Psoas muscle (tissue), 8 donors: ENCODE measurements around the gene F12. TPM values are rescaled to one million over a fixed set of nuclear protein-coding genes. Genes with fewer than 3 reads are reported as not detected.
A peak's percentile ranks its signal among the peaks of the same experiment; 100 is the strongest.
"Not testable (repeated sequence)": the region's sequence is repeated elsewhere in the genome, so short reads cannot be mapped to it uniquely, and the experiment has no call there.

Experiments used
- ATAC-seq, 4 donors: fragments of 200-7000 bp; cut with Tn5 transposase; one replicate each; pipeline ENCODE4 v1.9.1; 2020; ENCODE audit warnings: moderate library complexity in 3 of 4, mild to moderate bottlenecking in 2 of 4
- DNase-seq, 2 donors: peaks; one replicate each; pipeline ENCODE4 v3.0.0-alpha.2; 2020
- H3K27ac ChIP-seq: fragments of 200-600 bp; one replicate; pipeline ENCODE4 v1.8.0; 2022
- H3K27me3 ChIP-seq, 3 donors: fragments of 200-600 bp in 1 of 3; one replicate each; pipeline versions ENCODE4 v1.6.1 to v1.8.0; 2013 to 2022; ENCODE audit warnings: low read length in 2 of 3, mild to moderate bottlenecking in 2 of 3, moderate library complexity in 1 of 3; ENCODE audit not compliant: insufficient read depth in 3 of 3
- H3K36me3 ChIP-seq, 2 donors: fragments of 200-600 bp in 1 of 2; one replicate each; pipeline versions ENCODE4 v1.6.1 to v1.8.0; 2013 to 2022; ENCODE audit warnings: low read depth in 1 of 2, mild to moderate bottlenecking in 1 of 2, moderate library complexity in 1 of 2; ENCODE audit not compliant: insufficient read depth in 1 of 2
- H3K4me1 ChIP-seq: fragments of 200-600 bp; one replicate; pipeline ENCODE4 v1.8.0; 2022
- H3K4me3 ChIP-seq: fragments of 200-600 bp; one replicate; pipeline ENCODE4 v1.8.0; 2022; ENCODE audit warnings: mild to moderate bottlenecking
- H3K9me3 ChIP-seq: fragments of 200-600 bp; one replicate; pipeline ENCODE4 v1.8.0; 2022
- WGBS, 3 donors: extraction: QIAGEN DNeasy Blood & Tissue Kit; methylation state at CpG; one replicate each; pipeline versions ENCODE4 v1.1.6 to v1.1.7; 2013; 5-methylcytosine and 5-hydroxymethylcytosine counted together
- intact Hi-C, 2 donors: fragments of 100-400 bp; cut with DNase I; formaldehyde crosslinking; loops; one replicate each; pipeline versions ENCODE4 v1.11.0 to v1.14.2; 2022
- polyA plus RNA-seq, 3 donors: library from polyadenylated mRNA; stranded (reverse); fragments of 200-250 nt; gene quantifications; one replicate each; pipeline ENCODE4 v1.2.3, GENCODE V29; 2013
- total RNA-seq, 4 donors: library from RNA; stranded (reverse); fragmentation: NEBNext Ultra II Directional in 2 of 4; extraction: Animal tissue kit (Norgen Biotek cat#: 25700) in 2 of 4; gene quantifications; one replicate each; pipeline versions ENCODE4 v1.2.1 to v1.2.4, GENCODE V29; 2021 to 2023
- TF ChIP-seq, protein P1 (sequence below): fragments of 200-600 bp; IDR thresholded peaks from one replicate; pipeline ENCODE4 v1.8.0; 2022; ENCODE audit warnings: antibody characterized with exemption
- donor health status: healthy with polysubstance abuse.
- donor health status: DM: no; HTN: no; CAD: no; lungs with moderate emphysema.
- donor health status: Bipolar disorder and iron deficiency.
- donor health status: healthy.
- donor health status: DM: yes; HTN: yes; CAD: no.
- donor health status: DM: no; HTN: no; CAD: no.
- donor health status: DM: no; HTN: no; CAD: no.
- donor health status: DM: yes; HTN: yes; CAD: no.

Gene F12
- total and polyA plus RNA-seq, 7 donors: 0.06 to 0.81 (median 0.24) TPM; not detected in 3

- DNase-seq (no peak), ATAC-seq (peak in 2 of 4 donors; percentile 2 to 18)
- intact Hi-C loops: no loop called here
- Histone ChIP-seq H3K4me1 (no peaks in the 10 kb centered on the region), H3K27ac (no peak overlapping the region), H3K36me3 (no peaks in the 10 kb centered on the region), H3K4me3 (no peak overlapping the region), H3K9me3 (no peaks in the 10 kb centered on the region), H3K27me3 (peaks cover 0 to 1% (median 0%) of the 10 kb centered on the region in 3 donors)
- TF ChIP-seq, protein P1, sequence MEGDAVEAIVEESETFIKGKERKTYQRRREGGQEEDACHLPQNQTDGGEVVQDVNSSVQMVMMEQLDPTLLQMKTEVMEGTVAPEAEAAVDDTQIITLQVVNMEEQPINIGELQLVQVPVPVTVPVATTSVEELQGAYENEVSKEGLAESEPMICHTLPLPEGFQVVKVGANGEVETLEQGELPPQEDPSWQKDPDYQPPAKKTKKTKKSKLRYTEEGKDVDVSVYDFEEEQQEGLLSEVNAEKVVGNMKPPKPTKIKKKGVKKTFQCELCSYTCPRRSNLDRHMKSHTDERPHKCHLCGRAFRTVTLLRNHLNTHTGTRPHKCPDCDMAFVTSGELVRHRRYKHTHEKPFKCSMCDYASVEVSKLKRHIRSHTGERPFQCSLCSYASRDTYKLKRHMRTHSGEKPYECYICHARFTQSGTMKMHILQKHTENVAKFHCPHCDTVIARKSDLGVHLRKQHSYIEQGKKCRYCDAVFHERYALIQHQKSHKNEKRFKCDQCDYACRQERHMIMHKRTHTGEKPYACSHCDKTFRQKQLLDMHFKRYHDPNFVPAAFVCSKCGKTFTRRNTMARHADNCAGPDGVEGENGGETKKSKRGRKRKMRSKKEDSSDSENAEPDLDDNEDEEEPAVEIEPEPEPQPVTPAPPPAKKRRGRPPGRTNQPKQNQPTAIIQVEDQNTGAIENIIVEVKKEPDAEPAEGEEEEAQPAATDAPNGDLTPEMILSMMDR: no peak
- WGBS, 3 donors: 69 to 85% (median 73%) methylated on average over 6 of the region's 6 CpGs
Measured at GRCh38 chr5:177380805-177381126, 28.6 kb downstream of the F12 start.

GRCh38 chr5:177378884-177379883 lies 30.2 kb downstream of the F12 start:
- DNase-seq (no peak), ATAC-seq (peak in 2 of 4 donors; percentile 37 to 50)
- Histone ChIP-seq H3K9me3 (no peaks in the 10 kb centered on the region), H3K4me3 (no peak overlapping the region), H3K27me3 (peaks cover 0 to 1% (median 0%) of the 10 kb centered on the region in 3 donors), H3K36me3 (no peaks in the 10 kb centered on the region), H3K4me1 (no peaks in the 10 kb centered on the region), H3K27ac (no peak overlapping the region)
- intact Hi-C loops: no loop called here
- TF ChIP-seq, protein P1: no peak
- 81 to 89% (median 85%) methylated on average over 15 of the region's 15 CpGs for WGBS, 3 donors

- 86 to 88% (median 88%) methylated on average over 8 of the region's 8 CpGs for WGBS, 3 donors
- Histone ChIP-seq H3K27me3 (peaks cover 0 to 1% (median 0%) of the 10 kb centered on the region in 3 donors), H3K4me3 (no peak overlapping the region), H3K4me1 (no peaks in the 10 kb centered on the region), H3K9me3 (no peaks in the 10 kb centered on the region), H3K36me3 (peaks cover 0 to 6% of the 10 kb centered on the region in 2 donors), H3K27ac (no peak overlapping the region)
- intact Hi-C loops: no loop called here
- no peak for DNase-seq
- no peak for ATAC-seq
- TF ChIP-seq, protein P1: no peak
Measured at GRCh38 chr5:177377851-177378776, 31.2 kb downstream of the F12 start.

DNA sequence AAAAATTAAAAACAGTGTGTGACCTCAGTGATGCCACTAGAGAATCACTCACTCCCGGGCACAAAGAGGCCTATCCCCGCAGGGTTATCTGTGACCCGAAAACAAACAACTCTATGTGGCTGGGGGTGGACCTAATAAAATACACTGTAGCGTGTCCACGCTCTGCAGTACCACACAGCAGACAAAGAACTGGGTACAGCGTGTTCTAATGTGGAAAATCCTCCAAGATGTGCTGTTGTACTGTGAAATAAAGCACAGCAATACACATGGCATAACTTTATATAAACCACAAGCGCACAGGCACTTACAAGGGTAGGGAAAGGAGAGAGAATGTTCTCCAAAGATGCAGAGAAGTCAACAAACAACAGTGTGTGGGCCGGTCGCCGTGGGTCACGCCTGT lies 33.3 kb downstream of the F12 start:
- H3K27me3 ChIP-seq: peaks cover 0 to 1% (median 0%) of the 10 kb centered on the region in 3 donors
- H3K9me3 ChIP-seq: no peaks in the 10 kb centered on the region
- ATAC-seq: no peak
- no peak overlapping the region for H3K27ac ChIP-seq
- TF ChIP-seq, protein P1: no peak
- no peak for DNase-seq
- intact Hi-C loops: no loop called here
- H3K36me3 ChIP-seq: peaks cover 0 to 18% of the 10 kb centered on the region in 2 donors
- H3K4me1 ChIP-seq: peaks cover 12% of the 10 kb centered on the region
- no peak overlapping the region for H3K4me3 ChIP-seq
- 71 to 85% (median 78%) methylated on average over 11 of the region's 11 CpGs for WGBS, 3 donors

- DNase-seq, intact Hi-C loops, ATAC-seq, H3K9me3 ChIP-seq, H3K4me3 ChIP-seq, H3K27me3 ChIP-seq, H3K27ac ChIP-seq: not testable (repeated sequence)
- peaks cover 0 to 18% of the 10 kb centered on the region in 2 donors for H3K36me3 ChIP-seq
- peaks cover 13% of the 10 kb centered on the region for H3K4me1 ChIP-seq
- 70 to 82% (median 82%) methylated on average over 5 of the region's 5 CpGs for whole genome bisulfite sequencing, 3 donors
Measured at GRCh38 chr5:177375516-177375915, 33.8 kb downstream of the F12 start.
